ENCODE results near the gene CDKAL1.

CDKAL1 gene

DNA sequence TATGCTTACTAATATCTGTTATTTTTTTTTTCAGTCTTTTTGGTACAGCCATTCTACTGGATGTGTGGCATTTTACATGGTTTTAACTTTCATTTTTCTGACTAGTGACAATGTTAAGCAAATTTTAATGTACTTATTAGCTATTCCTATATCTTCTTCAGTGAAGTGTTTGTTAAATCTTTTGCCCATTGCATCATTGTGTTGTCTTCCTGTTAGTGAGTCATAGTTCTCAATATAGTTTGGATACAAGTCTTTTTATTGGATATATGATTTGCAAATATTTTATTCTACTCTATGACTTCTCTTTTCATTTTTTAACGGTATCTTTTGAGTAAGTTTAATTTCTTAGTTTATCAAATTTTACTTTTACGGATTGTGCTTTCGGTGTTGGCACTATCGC is 519.4 kb downstream of the CDKAL1 start:
- TF ChIP-seq FOXP2 (optimal IDR thresholded peaks at IDR 0.05; ENCODE audit: borderline replicate concordance, extremely low read depth, extremely low read length, insufficient read depth) = no peak
- TF ChIP-seq SIN3A (IDR thresholded peaks at IDR 0.05; ENCODE audit: borderline replicate concordance, insufficient read depth, low read length) = no peak
- no peak for TF ChIP-seq POLR2AphosphoS5 (IDR thresholded peaks at IDR 0.05; ENCODE audit: low read depth, low read length)
- TF ChIP-seq, protein P1, sequence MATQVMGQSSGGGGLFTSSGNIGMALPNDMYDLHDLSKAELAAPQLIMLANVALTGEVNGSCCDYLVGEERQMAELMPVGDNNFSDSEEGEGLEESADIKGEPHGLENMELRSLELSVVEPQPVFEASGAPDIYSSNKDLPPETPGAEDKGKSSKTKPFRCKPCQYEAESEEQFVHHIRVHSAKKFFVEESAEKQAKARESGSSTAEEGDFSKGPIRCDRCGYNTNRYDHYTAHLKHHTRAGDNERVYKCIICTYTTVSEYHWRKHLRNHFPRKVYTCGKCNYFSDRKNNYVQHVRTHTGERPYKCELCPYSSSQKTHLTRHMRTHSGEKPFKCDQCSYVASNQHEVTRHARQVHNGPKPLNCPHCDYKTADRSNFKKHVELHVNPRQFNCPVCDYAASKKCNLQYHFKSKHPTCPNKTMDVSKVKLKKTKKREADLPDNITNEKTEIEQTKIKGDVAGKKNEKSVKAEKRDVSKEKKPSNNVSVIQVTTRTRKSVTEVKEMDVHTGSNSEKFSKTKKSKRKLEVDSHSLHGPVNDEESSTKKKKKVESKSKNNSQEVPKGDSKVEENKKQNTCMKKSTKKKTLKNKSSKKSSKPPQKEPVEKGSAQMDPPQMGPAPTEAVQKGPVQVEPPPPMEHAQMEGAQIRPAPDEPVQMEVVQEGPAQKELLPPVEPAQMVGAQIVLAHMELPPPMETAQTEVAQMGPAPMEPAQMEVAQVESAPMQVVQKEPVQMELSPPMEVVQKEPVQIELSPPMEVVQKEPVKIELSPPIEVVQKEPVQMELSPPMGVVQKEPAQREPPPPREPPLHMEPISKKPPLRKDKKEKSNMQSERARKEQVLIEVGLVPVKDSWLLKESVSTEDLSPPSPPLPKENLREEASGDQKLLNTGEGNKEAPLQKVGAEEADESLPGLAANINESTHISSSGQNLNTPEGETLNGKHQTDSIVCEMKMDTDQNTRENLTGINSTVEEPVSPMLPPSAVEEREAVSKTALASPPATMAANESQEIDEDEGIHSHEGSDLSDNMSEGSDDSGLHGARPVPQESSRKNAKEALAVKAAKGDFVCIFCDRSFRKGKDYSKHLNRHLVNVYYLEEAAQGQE (IDR thresholded peaks at IDR 0.05; ENCODE audit: insufficient read depth in 1 of 2, low read depth in 2 of 2, low read length in 2 of 2) = no peak
- TF ChIP-seq TAF1 (IDR thresholded peaks at IDR 0.05; ENCODE audit: borderline replicate concordance, insufficient read depth, low read length) = no peak

DNA sequence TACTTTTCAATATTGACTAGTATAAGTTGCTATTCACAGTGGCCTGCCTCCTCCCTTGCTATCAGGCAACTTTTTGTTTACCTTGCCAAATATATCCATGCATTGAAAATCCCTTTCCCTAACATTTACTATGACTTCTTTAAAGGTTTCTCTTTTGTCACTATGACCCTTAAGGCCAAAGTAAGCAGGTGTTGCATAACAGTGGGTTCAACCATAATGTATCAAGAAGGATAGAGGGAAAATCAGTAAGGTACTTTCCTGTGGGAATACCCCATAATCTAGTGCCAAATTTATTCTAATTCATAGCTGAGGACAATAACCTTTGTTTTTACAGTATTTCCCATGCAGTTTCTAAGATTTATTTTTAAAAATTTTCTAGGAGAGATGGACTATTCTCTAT is 527.6 kb downstream of the CDKAL1 start:
- TF ChIP-seq, protein P1 (IDR thresholded peaks at IDR 0.05; ENCODE audit: insufficient read depth in 1 of 2, low read depth in 2 of 2, low read length in 2 of 2) = no peak
- no peak for TF ChIP-seq POLR2AphosphoS5 (IDR thresholded peaks at IDR 0.05; ENCODE audit: low read depth, low read length)
- TF ChIP-seq TAF1 (IDR thresholded peaks at IDR 0.05; ENCODE audit: borderline replicate concordance, insufficient read depth, low read length) = no peak
- no peak for TF ChIP-seq FOXP2 (optimal IDR thresholded peaks at IDR 0.05; ENCODE audit: borderline replicate concordance, extremely low read depth, extremely low read length, insufficient read depth)
- TF ChIP-seq SIN3A (IDR thresholded peaks at IDR 0.05; ENCODE audit: borderline replicate concordance, insufficient read depth, low read length) = no peak

DNA sequence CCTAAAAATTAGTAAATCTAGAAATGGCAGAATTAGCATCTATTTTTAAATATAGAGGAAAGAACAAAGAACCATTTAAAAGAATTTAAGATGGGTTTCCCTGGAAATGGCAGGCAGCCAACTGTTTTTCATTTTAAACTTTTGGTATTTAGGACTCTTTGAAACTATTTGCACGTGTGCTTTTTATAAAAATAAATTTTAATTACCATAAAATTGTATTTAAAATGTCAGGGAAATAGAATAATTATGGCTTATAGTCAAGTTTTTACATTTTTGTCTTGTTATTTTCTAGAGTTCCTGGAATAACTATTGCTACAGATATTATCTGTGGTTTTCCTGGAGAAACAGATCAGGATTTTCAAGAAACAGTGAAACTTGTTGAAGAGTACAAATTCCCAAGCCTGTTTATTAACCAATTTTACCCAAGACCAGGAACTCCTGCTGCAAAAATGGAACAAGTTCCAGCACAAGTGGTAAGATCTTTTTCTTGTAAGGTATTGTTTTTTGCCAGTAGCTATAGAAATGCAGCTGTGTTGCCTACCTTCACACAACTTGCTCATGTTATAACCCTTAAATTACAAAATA is 530.6 kb downstream of the CDKAL1 start:
- TF ChIP-seq TAF1 (IDR thresholded peaks at IDR 0.05; ENCODE audit: borderline replicate concordance, insufficient read depth, low read length) = no peak
- no peak for TF ChIP-seq FOXP2 (optimal IDR thresholded peaks at IDR 0.05; ENCODE audit: borderline replicate concordance, extremely low read depth, extremely low read length, insufficient read depth)
- no peak for TF ChIP-seq SIN3A (IDR thresholded peaks at IDR 0.05; ENCODE audit: borderline replicate concordance, insufficient read depth, low read length)
- TF ChIP-seq POLR2AphosphoS5 (IDR thresholded peaks at IDR 0.05; ENCODE audit: low read depth, low read length) = no peak
- TF ChIP-seq, protein P1 (IDR thresholded peaks at IDR 0.05; ENCODE audit: insufficient read depth in 1 of 2, low read depth in 2 of 2, low read length in 2 of 2) = no peak

DNA sequence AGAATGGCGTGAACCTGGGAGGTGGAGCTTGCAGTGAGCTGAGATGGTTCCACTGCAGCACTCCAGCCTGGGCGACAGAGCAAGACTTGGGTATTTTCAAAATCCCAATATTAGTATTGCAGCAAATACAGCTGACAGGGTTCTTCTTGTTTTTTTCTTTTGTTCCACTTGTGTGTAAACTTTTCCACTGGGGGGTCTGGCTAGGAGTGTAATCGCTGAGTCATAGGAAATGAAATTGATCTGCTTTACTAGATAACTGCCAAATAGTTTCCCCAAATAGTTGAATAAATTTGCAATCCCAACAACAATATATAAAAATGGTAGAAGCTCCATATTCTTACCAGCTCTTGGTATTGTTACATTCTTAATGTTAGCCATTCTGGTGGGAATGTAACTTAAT is 533.3 kb downstream of the CDKAL1 start:
- TF ChIP-seq SIN3A (IDR thresholded peaks at IDR 0.05; ENCODE audit: borderline replicate concordance, insufficient read depth, low read length) = no peak
- TF ChIP-seq FOXP2 (optimal IDR thresholded peaks at IDR 0.05; ENCODE audit: borderline replicate concordance, extremely low read depth, extremely low read length, insufficient read depth) = no peak
- no peak for TF ChIP-seq POLR2AphosphoS5 (IDR thresholded peaks at IDR 0.05; ENCODE audit: low read depth, low read length)

DNA sequence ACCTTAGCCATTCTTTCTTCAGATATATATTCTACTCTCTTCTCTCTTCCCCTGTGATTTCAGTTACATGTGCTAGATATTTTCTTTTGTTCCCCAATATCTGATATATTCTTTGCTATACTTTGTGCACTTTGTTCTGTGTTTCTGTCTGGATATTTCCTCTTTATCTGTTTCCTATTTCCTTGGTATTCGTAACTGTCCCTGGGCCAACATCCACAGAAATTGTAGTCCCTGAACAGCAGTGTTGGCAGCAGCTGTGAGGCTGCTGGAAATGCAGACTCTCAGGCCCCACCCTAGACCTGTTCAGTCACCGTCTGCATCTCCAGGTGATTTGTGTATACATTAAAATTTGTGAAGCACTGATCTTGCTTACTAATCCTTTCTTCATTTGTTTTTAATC is 536.4 kb downstream of the CDKAL1 start:
- TF ChIP-seq FOXP2 (optimal IDR thresholded peaks at IDR 0.05; ENCODE audit: borderline replicate concordance, extremely low read depth, extremely low read length, insufficient read depth) (no peak), TAF1 (IDR thresholded peaks at IDR 0.05; ENCODE audit: borderline replicate concordance, insufficient read depth, low read length) (no peak), SIN3A (IDR thresholded peaks at IDR 0.05; ENCODE audit: borderline replicate concordance, insufficient read depth, low read length) (no peak), POLR2AphosphoS5 (IDR thresholded peaks at IDR 0.05; ENCODE audit: low read depth, low read length) (no peak)
- TF ChIP-seq, protein P1 (IDR thresholded peaks at IDR 0.05; ENCODE audit: insufficient read depth in 1 of 2, low read depth in 2 of 2, low read length in 2 of 2) = no peak
